GM04504 (cell line): Measurements from ENCODE around the gene NSD2.

Experiments
- DNase-seq: peaks from one replicate; pipeline ENCODE4 v3.0.0-alpha.2; 2012; ENCODE audit warnings: low read depth

NSD2 gene

DNA sequence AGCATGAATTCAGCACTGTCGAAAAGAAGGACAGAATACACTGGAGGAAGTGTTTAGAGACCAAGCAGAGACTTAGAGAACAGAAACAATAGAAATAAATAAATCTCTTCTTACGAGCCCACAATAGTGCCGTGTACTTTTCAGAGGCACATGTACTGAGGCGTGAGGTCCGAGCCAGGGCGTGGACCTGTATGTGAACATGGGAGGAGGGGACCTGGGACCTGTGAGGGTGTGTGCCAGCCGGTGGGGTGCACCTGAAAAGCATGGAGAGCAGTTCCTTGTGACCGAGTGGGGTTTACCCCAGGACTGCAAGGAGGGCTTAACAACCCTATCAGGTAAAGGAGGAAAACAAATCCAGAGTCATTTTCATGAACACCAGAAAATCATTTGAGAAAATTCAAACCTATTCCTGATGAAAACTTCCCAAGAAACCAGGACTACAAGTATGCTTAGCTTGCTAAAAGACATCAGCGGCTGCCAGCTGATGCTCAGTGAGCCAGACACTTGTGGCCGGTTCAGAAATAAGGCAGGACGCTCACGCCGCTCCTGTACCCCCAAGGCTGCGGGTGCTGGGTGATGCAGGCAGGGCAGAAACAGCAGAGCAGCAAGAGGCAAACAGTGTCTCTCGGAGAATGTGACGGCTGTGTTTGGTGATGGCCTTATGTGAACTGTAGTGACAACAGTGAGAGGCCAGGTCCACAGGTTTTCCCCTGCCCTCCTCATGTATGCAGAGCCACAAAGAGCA is 100.4 kb downstream of the NSD2 start:
- DNase-seq, result no peak

DNA sequence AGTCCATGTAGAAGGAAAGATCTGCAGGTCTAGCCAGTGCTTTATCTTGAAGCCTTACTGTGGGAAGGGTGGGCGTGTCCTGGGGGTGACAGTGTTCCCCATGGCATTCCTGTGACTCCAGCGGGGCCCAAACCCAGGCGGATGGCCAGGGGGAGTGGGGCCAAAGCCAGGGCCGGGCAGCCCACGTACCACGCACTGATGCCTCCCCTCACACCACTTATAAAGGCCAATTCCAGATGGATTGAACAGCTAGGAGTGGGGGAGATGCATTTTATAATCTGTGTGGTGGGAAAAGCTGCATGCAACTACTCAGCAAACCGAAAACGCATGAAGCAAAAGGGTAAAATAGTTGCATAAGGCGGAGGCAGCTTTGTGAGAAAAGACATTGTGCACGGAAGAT is 101.2 kb downstream of the NSD2 start:
- no peak for DNase-seq

DNA sequence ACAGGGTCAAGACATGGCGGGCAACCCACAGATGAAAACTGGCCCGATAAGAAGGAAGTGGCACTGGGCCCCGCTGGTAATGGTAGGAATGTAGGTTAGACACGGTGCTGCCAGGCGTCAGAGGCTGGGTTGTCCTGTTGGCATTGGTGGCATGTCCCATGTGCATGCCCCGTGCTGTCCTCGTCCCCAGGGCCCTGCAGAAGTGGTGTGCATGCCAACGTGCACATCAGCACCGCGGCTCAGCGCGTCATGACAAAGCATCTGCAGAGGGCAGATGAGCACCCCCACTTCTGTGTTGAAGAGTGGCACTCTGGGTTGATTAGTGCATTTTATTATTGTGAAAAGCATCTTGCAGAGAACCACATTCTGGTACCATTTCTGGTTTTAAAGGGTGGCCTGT is 102.0 kb downstream of the NSD2 start:
- no peak for DNase-seq

DNA sequence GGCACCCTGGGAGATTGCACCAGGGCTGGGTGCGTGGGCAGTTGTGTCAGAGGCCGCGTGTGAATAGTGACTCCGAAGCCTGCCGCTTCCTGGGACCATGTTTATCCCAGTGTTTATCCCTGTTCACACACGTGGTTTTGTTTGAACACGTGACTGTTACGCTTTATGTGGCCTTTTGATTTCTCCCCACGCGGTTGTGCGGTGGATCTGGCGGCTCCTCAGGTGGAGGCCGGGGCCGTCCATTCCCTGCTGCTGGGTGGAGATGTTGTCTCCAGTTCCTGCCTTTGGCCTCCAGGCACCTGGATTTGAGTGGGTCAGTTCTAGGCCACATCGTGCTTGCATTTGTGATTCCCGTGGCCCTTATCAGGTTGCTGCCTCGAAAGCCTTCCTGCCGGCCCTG is 102.5 kb downstream of the NSD2 start:
- no peak for DNase-seq

DNA sequence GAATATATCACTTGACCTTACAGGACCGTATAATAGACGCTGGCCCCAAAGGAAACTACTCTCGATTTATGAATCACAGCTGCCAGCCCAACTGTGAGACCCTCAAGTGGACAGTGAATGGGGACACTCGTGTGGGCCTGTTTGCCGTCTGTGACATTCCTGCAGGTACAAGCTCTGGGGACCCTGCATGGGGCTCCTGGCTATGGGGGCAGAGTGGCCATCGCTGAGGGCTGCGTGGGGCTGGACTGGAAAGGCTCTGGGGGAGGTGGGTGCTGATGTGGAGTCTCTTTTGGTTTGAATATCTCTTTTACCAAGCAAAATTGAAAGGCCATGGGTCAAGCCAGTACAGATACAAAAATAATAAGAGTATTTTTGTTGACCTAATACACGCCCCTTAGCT is 103.6 kb downstream of the NSD2 start:
- no peak for DNase-seq

DNA sequence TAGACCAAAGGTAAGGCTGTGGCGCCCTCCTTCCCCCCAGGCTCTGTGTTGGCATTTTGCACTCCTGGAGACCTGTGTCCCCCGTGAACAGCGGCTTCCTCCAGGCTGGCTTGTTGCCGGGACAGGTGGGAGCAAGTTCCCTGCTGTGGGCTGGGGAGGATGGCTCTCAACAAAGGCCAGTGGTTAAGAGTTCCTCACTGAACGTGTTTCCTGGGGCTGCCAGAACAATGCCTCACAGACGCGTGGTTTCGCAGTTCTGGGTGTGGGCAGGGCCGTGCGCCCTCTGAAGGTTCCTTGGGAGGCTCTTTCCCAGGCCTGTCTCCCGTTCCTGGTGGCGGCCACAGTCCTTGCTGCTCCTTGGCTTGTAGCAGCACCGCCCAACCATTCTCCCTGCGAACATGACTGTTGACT is 104.2 kb downstream of the NSD2 start:
- no peak for DNase-seq

DNA sequence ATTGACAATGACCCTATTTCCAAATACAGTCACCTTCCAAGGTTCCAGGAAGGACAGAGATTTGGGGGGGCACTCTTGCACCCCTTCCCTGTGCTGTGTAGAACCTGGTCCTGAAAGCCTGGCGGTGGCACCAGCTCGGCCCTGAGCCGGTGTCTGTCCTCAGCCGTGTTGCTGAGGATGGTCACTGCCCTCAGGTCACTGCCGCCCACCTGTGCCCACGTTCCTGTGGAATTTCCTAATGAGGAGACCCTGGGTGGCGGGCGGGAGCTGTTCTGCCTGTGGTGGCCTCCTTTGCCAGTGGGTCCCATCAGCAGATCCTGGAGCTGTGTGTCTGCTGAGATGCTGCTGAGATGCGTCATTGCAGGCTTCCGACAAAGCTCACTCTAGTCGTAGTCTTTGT is 104.7 kb downstream of the NSD2 start:
- no peak for DNase-seq

DNA sequence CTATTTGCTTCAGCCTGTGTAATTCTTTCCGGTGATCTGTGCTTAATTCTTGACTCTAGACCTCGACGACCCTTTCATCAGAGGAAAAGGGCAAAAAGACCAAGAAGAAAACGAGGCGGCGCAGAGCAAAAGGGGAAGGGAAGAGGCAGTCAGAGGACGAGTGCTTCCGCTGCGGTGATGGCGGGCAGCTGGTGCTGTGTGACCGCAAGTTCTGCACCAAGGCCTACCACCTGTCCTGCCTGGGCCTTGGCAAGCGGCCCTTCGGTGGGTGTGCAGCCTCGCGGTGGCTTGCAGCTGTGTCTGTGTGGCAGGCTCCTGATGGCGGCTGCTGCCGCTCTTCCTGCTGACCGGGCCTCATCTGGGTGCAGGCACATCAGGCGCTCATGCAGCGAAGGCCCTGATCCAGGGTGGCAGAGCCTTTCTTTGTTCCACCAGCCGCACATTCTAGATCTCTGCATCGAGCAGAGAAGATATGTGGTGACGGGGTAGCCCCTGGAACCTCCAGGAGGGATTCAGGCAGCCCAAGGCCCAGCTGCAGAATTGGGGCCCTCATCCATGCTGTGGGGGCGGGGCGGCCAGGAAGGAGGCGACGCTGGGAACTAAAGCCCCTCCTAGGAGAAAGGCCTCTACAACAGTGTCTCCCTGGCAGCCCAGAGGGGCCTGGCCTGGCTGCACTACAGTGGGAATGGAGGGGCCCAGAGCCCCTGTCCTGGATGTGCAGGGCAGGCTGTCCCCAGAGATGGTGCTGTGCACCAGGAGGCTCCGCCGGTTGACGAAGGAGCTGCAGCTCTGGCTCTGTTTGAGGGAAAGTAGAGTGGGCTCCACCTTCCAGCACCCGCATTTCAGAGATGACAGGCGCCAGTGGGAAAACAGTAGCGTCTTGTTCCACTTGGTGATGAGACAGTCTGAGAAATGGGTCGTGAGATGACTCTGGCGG is 105.5 kb downstream of the NSD2 start:
- DNase-seq, result no peak

DNA sequence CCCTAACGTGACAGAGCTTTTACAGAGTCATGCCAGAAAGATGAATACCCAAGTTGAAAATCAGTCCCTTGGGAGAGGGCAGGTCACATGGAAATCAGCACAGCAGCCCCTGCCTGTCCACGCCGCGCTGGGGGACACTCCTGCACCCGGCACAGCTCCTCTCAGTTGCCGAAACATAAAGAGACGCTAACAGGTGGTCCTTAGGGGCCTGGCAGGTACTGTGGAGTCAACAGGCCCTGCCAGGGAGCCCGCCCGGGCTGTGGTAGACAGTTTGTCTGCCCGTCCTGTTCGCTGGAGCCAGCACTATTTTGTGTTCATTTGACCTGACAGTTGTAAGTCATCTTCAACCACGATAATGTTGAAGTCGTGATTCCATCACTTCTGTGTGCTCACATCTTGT is 107.0 kb downstream of the NSD2 start:
- DNase-seq, result no peak

DNA sequence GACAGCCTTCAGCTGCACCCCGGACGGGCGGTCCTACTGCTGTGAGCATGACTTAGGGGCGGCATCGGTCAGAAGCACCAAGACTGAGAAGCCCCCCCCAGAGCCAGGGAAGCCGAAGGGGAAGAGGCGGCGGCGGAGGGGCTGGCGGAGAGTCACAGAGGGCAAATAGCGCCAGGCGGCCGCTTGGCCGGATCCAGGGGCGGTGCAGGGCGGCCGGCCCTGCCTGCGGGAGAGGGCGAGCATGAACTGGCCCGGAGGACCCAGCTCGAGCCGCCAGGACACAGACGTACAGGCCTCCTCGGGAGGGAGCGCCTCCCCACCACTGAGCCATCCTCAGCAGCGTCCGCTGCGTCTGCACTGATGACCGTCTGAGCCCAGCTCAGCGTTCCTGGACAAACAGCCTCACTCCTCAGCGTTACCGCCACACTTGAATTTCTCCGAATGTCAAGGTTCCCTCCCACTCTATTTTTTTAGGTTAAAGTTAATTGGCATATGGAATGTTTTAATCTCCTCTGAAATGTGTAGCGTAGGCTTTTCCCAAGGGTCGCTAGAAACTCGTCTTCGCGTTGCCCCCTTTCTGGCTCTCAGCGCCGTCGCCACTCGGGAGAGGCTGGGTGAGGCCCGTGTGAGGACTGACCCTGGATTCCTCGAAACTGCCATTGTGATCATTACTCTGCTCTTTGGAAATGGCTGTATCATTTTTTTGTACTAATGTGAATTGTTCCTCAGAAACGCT is 107.7 kb downstream of the NSD2 start:
- no peak for DNase-seq

DNA sequence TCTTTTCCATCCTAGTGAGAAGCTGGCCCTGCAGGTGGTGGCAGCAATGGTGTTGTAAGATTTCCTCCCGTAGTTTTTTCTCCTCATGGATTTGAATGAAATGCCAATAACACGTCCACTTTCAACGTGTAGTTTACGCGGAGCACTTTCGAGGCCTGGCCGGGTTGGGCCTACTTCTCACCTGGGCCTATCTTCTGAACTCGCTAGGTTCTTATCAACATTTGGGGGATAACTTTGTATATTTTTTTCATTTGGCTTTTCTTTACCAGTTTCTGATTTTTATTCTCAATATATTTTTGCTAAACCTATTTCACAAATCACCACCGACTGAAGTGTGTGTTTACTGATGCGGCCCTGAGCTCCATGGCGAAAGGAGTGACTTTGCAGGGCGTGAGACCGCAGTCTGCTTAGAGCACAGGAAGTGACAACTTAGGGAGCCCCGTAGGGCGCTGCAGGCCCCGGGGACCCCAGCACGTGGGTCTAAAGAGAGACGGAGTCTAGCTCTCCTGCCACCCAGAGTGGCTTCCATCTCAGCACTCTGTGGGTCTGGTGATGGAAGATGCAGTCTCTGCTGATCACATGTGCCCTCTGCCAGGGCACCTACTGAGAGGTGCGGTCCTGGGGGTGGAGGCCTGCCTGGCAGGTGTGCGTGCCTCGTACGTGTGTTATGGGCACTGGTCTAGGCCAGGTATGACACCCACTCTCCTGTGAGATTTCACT is 108.4 kb downstream of the NSD2 start:
- no peak for DNase-seq

DNA sequence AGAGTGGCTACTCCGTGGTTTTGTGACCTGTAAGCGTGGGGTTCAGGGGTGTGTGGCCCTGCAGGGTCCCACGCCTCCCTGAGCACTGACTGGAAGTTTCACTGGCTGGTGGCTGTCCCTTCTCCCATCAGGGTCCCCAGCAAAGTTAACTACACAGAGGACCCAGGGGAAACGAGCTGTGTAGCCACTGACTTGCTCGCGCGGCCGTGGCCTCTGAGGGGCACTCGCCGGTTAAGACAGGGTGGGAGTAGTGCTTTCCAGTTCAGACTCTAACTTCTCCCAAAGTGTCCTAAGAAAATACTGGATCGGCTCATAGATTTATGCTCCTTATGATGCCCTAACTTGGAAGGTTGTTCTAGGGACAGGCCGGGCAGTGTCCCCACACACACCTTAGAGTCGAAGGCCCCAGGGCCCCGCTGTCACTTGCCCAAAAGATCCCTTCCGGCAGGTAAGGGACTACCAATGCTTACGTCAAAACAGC is 109.4 kb downstream of the NSD2 start:
- DNase-seq, result no peak

DNA sequence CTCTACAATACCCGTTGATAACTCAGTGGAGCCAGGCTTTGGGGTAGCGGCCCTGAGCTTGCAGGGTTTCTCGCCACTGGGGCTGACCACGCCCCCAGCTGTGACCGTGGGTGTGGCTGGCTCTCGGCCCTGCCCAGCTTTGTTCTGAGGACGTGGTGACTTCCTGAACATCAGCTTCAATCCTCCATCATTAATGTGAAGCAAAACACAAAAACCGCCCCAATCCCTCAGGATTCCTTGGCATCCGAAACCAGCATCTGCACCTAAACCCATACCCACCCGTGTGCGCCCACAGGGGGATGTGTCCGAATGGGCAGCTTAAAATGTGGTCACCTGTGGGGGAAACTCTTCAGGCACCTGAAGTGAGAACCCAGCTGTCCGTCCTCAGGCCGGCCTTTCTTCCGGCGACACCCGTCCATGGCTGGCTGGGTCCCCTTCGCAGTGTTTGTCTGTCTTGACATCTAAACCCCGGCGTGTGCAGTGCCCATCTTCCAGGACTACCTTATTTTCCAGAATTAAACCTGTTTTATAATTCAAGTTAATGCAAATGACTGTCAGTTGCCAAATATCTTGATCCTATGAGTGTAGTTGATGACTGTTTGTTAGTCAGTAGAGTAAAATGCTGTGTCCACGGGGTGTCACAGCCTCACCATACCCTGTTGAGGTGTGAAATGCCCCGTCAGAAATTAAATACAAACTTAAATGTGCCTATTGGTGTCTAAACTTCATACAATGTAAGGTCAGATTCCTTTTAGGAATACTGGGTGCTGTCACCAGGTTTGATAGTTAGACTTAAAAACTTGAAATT is 110.3 kb downstream of the NSD2 start:
- DNase-seq, result no peak

DNA sequence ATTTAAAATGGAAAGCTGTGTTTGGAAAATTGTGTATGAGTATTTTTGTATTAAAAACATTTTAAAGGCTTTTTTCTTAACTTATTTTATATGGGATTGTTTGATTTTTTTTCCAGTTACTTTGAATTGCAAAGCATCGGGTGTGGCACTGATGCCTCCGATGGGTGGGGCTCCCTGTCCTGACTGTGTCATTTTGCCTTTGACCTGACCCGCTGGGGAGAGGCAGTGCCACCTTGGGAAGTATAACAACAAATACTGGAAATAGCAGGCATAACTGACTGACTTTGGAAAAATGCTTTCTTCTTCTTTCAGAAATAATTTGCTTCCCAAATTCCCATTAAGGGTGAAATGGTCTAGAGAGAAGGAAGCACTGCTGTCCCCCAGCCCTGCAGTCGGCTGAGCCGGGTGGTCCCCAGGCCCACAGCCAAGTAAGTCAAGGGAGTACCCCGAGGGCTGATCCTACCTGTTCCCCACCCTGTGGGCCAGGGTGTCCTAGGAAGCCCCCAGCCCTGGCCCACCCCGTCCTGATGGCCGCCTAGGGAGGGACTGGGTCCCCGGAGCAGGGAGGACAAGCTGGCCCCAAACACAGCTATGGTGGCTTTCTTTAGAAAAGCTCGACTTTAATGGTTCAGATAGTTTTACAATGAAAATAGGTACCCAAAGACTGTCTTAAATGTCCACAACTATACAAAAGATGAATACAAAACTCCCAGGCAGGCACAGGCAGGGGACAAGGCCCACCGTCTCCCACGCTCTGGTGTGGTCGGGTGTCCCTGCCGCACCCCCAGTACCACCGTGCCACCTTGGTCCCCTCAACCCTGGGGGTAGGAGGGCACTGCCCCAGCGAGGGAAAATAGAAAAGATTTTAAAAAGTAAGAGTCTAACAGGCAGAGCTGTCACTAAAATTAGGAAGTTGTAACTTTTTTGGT is 111.2 kb downstream of the NSD2 start:
- no peak for DNase-seq

DNA sequence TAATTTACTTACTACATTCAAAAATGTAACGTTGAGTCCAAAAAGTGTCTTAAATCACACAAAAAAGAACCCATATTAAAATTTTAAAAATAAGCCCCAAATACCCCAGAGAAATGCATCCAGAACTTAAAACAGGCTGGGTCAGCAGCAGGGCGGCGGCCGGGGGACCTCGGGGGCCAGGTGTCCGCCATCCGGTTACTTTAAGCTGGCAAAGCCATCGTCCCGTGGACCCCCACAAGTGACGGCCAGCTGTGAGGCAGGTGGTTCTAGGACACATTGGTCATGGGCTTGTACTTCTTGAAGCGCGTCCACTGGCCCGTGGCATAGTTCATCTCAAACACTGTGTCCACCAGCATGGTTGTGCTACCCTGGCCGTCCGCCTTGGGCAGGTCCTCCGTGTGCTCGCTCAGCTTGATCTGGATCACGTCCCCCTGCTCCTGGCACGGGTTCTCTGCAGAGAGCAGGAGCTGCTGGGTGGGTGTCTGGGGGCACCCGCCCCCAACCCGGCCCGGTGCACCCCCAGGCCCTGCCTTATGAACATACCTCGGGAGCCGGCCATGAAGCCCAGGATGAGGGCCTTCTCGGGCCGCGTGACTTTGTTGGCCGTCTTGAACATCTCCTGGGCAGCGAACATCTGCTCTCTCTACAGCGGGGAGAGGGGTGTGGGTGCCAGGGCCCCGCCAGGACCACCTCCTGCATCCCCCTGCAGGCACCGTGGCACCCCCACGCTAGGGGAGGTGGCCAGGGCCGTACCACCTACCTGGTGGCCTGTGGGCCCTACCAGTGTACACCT is 112.1 kb downstream of the NSD2 start:
- no peak for DNase-seq

DNA sequence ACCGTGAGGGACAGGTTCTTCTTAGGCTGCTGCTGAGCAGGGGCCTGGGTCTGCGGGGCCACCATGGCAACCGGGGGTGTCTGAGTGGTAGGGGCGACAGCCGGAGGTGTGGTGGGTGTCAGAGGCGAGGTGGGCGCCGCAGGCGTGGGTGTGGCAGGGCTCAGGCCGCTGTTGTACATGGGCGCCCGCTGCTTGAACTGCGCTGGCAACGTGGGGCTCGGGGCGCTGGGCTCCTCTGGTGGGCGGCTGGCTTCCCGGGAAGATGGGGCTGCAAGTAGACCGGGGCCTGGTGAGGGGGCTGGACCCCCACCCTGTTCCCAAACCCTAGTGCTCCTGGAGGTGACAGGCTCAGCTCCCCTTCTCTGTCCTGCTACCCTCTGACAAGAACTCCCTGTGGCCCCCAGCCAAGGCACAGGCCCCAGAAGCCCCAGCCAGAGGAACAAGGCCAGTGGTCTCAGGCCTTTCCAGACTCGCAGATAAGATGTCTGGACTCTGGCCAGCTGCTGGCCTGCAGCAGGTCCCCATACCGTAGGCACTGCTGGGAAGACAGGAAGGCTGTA is 112.7 kb downstream of the NSD2 start:
- DNase-seq, result no peak

DNA sequence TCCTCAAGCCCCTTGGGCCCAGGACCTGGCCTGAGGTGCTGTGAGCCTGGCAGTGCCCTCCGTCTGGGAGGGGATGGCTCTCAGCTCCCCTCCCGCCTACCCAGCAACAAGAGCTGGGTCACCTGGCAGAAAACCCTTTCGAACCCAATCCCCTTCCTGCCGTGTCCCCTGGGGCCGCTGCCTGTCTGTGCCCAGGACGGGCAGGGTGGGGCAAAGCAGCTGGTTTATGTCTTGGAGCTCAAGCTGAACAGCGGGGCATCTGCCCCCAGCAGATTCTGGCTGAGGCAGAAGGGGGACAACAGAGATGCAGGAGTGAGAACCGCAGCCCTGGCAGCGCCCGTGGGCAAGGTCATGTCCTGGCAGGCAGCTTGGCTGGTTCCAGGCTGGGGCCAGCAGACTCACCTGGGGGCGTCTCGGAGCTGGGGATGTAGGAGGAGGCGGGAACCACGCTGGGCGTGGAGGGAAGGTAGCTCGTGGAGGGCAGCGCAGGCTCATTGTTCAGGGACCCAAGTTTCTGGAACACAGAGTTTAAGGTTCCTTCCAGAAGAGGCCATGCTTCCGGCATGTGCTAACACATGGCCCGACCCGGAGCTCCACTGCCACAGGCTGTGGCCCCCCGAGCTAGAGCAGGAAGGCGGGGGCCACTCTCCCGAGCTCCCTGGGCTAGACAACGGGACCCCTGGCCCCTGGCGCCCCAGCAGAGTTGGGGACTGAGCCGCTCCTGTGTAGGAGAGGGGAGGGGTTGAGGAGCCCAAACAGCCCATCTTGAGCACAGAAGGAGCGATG is 113.4 kb downstream of the NSD2 start:
- DNase-seq, result no peak

DNA sequence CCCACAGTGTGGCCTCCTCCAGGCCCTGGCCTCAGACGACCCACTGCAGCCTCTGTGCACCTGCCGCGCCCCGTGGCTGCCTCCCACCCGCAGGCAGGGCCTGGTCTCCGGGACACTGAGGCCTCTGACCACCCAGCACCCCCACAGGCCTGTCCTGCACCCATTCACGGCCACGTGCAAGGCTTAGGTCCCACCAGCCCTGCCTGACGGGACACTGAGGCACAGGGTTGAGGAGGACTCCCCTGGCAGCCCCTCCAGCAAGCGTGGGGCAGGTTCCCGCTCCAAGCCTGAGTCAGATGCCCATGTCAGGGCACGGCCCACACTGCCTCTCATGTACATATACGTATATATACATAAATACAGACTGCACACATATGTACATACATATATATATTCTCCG is 114.1 kb downstream of the NSD2 start:
- no peak for DNase-seq
